Activated T-helper 9 cell treated with anti-CD3 and anti-CD28 coated beads, Interleukin-2, amount 50 U/mL, for 16 hours (primary cell): ENCODE data around the gene DOLK.
"Not testable (repeated sequence)": the region's sequence is repeated elsewhere in the genome, so short reads cannot be mapped to it uniquely, and the experiment has no call there.

Experiments
- DNase-seq: peaks from one replicate; pipeline ENCODE4 v3.0.0-alpha.2; 2020; ENCODE audit warnings: low read depth

The DOLK gene

GRCh38 chr9:128947527-128948301, at the start of gene DOLK, which contains the start of gene NUP188:
Gene DOLK, minus strand, starts transcription at chr9:128947603. Its CDS starts 300 bp downstream, at chr9:128947303.
Gene NUP188, plus strand, starts transcription at chr9:128947699. Its CDS starts 21 bp downstream, at chr9:128947720.
- peak; percentile 99 for DNase-seq

DNA sequence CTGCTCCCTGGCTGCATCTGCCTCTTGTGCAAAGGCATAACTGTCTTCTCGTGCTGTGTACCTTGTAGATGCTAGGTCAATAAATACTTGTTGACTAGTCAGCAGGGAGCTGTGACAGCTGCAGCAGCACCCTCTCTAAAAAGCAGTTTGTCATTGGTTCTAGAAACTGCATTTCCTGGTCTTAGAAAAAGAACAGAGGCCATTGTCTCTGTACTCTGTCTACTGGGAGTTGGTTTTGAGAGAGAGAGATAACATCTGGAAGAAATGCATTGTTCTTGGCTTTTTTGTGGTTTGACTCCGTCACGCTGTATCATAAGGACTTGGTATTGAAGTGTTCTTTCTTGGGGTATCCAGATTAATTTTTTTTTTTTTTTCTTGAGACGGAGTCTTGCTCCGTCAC, 48.4 kb upstream of the DOLK start:
- DNase-seq: no peak

DNA sequence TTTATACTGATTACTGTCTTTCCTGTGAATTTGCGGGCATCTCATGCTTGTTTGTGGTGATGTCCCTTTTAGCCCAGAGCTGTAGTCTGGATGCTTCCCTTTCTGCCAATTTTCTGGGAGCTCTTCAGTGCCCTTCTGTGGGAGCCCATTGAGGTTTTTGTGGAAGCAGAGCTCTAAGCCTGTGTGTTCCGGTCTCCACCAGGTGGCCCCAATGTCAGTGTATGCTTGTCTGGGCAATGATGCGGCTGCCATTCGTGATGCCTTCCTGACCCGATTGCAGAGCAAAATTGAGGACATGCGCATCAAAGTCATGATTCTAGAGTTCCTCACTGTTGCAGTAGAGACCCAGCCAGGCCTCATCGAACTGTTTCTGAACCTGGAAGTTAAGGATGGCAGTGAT, 45.6 kb upstream of the DOLK start:
- no peak for DNase-seq

DNA sequence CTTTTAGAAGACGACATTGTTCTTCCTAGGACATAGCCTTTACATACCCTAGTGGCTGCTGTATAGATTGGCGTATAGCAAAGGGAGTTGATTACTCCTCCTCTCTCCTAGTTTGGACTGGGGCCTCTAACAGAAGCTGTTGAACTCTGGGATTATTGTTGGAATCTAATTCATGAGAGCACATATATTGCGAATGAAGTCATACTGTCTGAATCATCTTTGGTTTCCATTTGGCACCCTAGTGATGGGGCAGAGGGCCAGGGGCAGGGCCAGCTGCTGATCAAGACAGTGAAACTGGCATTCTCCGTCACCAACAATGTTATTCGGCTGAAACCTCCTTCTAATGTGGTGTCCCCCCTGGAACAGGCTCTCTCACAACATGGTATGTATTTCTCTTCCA, 40.4 kb upstream of the DOLK start:
- DNase-seq: no peak

- DNase-seq: no peak
Observed at GRCh38 chr9:128986671-128987070, 39.3 kb upstream of the DOLK start.

GRCh38 chr9:128983536-128983935, 36.1 kb upstream of the DOLK start:
- DNase-seq: no peak

DNA sequence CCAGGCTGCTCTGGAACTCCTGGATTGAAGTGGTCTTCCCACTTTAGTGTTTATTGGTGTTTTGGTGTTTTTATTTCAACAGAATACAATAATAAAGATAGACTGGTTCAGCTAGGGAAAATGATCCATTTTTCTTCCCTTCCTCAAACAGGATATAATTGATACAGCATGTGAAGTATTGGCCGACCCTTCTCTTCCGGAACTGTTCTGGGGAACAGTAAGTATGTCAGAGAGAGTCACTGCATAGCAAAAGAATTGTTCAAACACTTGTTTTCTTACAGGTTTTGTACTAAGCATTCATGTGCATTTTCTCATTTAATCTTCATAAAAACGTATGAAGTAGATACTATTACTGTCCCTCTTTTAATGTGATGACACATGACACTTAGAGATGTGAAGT, 31.7 kb upstream of the DOLK start:
- no peak for DNase-seq

DNA sequence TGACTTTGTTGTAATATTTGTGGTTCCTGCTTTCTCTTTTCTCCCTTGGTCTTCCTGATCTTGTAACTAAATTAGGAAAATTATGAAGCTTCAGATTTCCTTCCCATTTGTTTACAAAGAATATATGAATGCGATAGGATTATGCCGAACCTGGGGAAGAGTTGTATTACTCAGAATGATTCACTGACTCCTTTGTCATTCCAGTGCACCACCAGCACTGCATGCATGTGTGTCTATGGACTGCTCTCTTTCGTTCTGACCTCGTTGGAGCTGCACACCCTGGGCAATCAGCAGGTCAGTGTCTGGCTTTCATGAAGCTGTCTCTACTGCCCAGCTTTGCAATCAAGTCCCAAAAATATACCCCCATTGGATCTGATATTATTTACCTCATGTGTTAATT, 25.6 kb upstream of the DOLK start:
- no peak for DNase-seq

DNA sequence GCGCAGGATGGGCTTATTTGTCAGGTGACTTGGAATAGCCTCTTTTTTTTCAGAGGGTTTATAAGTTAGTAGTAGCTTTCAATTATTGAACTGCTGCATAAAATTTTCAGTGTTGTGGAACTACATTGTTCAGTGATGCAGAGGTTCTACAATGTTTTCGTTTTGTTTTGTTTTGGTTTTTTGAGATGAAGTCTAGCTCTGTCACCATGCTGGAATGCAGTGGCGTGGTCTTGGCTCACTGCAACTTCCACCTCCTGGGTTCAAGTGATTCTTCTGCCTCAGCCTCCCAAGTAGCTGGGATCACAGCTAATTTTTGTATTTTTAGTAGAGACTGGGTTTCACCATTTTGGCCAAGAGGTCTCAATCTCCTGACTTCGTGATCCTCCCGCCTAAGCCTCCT, 22.1 kb upstream of the DOLK start:
- no peak for DNase-seq

DNA sequence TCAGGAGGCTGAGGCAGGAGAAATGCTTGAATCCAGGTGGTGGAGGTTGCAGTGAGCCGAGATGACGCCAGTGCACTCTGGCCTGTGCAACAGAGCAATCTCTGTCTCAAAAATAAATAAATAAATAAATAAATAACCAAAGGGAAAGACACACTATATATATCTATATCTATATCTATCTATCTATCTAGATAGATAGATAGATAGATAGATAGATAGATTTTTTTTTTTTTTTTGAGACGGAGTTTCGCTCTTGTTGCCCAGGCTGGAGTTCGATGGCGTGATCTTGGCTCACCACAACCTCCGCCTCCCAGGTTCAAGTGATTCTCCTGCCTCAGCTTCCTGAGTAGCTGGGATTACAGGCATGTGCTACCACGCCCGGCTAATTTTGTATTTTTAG, 14.0 kb upstream of the DOLK start:
- not testable (repeated sequence) for DNase-seq

GRCh38 chr9:128947277-128947526, 201 bp downstream of the DOLK start:
- no peak for DNase-seq

DNA sequence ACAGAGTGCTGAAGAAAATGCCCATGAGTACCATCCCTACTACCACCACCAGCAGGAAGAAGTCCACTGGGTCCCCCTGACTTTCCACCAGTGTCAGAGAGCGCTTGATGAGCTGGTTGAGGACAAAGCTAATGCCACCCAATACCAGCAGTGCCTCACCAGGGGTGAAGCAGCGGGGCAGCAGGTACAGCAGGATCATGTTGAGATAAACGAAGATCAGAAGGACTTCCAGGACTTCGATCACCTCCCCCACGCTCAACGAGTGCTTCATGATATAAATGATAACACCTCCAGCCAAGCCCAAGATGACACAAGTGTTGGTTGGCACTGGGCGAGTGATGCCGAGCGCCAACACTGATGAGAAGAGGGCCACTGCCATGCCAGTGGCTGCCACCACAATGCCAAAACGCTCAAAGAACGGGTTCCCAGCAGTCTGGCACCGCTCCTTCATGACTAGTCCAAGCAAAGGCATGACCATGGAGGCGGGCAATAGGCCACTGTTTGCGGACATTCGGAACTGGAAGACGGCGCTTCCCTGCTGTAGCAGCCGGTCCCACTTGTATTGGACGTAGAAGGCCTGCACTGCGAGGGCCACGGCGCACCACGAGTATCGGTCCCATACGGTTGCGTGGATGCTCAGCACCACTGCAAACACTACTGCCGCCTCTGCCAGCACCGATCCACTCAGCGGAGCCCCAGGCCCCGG, 679 bp downstream of the DOLK start:
- DNase-seq: peak; percentile 10

GRCh38 chr9:128945798-128946501, 1.5 kb downstream of the DOLK start:
- no peak for DNase-seq

- not testable (repeated sequence) for DNase-seq
Observed at GRCh38 chr9:128944966-128945365, 2.4 kb downstream of the DOLK start.

- no peak for DNase-seq
Observed at GRCh38 chr9:128943832-128944620, 3.4 kb downstream of the DOLK start.

DNA sequence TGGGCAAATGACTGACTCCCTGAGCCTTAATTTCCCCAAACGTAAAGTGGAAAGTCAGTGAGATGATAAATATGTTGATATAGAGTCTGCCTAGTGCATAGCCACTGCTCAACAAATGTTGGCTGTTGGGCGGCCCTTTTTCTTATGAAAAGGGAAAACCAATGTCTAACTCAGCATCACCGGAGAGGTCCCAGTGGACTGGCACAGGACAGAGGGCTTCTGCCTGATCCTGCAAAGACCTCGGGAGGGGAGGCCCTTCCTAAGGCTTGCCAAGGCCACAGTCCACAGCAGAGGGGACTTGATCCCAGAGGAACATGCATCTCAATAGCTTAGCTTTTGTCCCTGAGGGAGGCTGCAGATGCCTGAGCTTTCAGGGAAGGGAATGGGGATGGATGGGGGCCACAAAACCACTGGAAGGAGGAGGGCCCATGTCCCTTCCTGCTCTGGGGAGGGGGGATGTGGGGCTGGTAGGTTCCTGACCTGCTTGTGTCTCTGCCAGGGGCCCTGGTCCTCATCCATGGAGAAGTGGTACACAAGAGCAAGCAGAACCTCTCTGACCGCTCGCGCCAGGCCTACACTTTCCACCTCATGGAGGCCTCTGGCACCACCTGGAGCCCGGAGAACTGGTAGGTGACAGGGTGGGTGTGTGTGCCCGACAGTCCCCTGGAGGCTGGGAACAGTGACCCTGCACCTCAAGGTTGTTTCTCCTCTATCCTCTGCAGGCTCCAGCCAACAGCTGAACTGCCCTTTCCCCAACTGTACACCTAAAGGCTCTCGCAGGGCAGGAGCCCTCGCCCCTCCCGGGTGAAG, 6.3 kb downstream of the DOLK start:
- DNase-seq: no peak

DNA sequence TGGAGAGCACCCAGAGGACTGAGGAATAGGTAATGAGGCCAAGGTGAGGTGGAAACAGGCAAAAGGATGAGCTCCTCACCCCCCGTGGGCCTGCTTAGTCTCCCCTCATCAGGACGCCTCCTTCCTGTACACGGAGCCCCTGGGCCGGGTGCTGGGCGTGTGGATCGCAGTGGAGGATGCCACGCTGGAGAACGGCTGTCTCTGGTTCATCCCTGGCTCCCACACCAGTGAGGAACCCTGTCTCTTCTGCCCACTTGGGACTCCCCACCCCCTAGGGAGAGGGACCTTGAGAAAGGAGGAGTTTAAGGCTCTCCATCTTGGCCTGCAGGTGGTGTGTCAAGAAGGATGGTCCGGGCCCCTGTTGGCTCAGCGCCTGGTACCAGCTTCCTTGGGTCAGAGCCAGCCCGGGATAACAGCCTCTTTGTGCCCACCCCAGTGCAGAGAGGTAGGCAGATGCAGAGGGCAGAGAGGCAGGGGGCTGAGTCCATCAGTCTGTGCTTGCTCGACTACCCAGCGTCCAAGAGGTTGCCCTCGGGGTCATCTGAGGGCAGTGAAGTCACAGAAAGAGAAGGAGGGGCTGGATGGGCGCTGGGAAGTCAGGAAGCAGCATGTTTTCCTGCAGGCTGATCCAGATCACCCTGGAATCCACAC, 7.0 kb downstream of the DOLK start:
- no peak for DNase-seq

DNA sequence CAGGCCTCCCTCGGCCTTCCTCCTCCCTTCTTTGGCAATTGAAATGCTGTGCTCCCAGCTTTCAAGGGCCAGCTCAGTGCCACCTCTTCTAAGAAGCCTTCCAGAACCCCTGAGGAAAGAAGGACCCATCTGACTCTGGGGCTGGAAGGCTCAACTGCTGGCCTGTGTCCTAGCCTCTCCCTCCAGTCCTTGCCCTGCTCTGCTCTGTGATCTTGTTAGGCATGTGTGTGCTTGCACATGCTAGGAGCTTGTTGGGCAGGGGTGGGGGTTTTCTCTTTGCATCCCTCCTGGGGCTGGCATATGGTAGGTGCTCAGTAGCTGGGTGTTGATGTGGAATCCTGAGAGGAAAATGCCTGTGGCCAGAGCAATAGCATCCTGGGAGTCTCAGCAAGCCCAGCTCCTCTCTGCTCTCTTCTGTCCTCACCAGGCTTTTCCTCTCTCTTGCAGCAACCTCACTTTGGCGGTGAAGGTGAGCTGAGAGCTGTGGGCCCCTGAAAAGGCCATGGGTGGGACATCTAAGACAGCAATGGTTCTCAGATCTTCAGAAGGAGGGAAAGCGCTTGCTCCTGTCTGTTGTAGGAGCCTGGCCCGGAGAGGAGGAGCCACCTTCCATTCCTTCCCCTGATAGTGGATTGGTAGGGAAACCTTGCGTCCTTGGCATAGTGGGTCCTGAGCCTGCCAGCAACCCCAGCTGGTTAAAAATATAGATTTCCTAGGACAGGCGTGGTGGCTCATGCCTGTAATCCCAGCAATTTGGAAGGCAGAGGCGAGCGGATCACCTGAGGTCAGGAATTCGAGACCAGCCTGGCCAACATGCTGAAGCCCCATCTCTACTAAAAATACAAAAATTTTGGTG, 9.9 kb downstream of the DOLK start:
- no peak for DNase-seq

GRCh38 chr9:128936171-128936865, 11.1 kb downstream of the DOLK start:
- no peak for DNase-seq
